ENCODE results near the gene KLF15. TPM values are rescaled to one million over a fixed set of nuclear protein-coding genes. Genes with fewer than 3 reads are reported as not detected.

Gene KLF15
- total and polyA plus RNA-seq, 9 of the 15 experiments (the other 6 are each of a cell fraction or from before 2014, with no cell fraction given), result 0.08 to 4.8 (median 1.2) TPM

DNA sequence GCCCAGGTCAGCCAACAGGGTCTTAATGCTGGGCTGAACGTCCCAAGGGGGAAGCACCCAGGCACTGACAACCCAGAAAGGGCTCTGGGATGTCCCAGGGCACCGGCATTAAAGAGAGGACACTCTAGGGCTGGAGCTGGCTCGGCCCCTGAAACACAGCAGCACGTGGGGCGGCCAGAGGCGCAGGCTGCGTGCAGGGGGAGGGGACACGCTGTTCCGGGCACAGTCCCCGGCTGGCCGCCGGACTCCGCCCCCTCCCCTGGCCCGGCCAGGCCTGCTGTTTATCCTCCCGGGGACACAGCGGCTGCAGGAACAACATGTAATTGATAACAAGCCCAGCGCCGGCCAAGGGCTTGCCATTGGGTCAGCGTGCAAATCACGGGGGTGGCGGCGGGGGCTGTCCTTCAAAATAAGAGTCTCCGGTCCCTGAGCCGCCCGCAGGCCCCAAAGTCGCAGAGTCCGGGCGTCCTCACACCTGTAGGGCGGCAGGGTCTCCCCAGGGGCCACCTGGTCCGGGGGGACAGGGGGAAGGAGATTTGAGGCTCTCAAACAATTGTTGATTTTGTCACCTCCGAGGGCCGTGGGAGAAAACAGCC lies 1.3 kb downstream of the KLF15 start (continued):
- TF ChIP-seq RREB1 (CRISPR knock-in tag; IDR thresholded peaks at IDR 0.05) (no peak), FOXJ2 (tag; IDR thresholded peaks at IDR 0.05) (peak; percentile 88; the same call in 1 of the 2 replicates), EGR1 (conservative IDR thresholded peaks at IDR 0.05) (peak; percentile 84), WHSC1 (IDR thresholded peaks at IDR 0.05; ENCODE audit: low read length) (no peak), IFI16 (CRISPR knock-in tag; IDR thresholded peaks at IDR 0.05) (no peak), ZKSCAN1 (IDR thresholded peaks at IDR 0.05; ENCODE audit: low read depth, low read length) (no peak), DPF2 (IDR thresholded peaks at IDR 0.05) (no peak), ATF2 (CRISPR knock-in tag; IDR thresholded peaks at IDR 0.05) (no peak), SLC30A9 (CRISPR knock-in tag; IDR thresholded peaks at IDR 0.05) (no peak), NR2F6 (CRISPR knock-in tag; IDR thresholded peaks at IDR 0.05) (no peak), POLR3G (IDR thresholded peaks at IDR 0.05; ENCODE audit: extremely low read depth, insufficient read length, insufficient replicate concordance) (no peak), NR4A1 (CRISPR knock-in tag; IDR thresholded peaks at IDR 0.05) (no peak), NR4A1 (tag; IDR thresholded peaks at IDR 0.05) (no peak)
- TF ChIP-seq, protein P1, sequence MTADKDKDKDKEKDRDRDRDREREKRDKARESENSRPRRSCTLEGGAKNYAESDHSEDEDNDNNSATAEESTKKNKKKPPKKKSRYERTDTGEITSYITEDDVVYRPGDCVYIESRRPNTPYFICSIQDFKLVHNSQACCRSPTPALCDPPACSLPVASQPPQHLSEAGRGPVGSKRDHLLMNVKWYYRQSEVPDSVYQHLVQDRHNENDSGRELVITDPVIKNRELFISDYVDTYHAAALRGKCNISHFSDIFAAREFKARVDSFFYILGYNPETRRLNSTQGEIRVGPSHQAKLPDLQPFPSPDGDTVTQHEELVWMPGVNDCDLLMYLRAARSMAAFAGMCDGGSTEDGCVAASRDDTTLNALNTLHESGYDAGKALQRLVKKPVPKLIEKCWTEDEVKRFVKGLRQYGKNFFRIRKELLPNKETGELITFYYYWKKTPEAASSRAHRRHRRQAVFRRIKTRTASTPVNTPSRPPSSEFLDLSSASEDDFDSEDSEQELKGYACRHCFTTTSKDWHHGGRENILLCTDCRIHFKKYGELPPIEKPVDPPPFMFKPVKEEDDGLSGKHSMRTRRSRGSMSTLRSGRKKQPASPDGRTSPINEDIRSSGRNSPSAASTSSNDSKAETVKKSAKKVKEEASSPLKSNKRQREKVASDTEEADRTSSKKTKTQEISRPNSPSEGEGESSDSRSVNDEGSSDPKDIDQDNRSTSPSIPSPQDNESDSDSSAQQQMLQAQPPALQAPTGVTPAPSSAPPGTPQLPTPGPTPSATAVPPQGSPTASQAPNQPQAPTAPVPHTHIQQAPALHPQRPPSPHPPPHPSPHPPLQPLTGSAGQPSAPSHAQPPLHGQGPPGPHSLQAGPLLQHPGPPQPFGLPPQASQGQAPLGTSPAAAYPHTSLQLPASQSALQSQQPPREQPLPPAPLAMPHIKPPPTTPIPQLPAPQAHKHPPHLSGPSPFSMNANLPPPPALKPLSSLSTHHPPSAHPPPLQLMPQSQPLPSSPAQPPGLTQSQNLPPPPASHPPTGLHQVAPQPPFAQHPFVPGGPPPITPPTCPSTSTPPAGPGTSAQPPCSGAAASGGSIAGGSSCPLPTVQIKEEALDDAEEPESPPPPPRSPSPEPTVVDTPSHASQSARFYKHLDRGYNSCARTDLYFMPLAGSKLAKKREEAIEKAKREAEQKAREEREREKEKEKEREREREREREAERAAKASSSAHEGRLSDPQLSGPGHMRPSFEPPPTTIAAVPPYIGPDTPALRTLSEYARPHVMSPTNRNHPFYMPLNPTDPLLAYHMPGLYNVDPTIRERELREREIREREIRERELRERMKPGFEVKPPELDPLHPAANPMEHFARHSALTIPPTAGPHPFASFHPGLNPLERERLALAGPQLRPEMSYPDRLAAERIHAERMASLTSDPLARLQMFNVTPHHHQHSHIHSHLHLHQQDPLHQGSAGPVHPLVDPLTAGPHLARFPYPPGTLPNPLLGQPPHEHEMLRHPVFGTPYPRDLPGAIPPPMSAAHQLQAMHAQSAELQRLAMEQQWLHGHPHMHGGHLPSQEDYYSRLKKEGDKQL (CRISPR knock-in tag; IDR thresholded peaks at IDR 0.05; ENCODE audit: borderline replicate concordance), result no peak
- TF ChIP-seq, protein P2, sequence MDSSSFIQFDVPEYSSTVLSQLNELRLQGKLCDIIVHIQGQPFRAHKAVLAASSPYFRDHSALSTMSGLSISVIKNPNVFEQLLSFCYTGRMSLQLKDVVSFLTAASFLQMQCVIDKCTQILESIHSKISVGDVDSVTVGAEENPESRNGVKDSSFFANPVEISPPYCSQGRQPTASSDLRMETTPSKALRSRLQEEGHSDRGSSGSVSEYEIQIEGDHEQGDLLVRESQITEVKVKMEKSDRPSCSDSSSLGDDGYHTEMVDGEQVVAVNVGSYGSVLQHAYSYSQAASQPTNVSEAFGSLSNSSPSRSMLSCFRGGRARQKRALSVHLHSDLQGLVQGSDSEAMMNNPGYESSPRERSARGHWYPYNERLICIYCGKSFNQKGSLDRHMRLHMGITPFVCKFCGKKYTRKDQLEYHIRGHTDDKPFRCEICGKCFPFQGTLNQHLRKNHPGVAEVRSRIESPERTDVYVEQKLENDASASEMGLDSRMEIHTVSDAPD (CRISPR knock-in tag; IDR thresholded peaks at IDR 0.05), result no peak
